GM19023 (cell line): ENCODE data around the gene SLC16A1.
"Not testable (repeated sequence)": the region's sequence is repeated elsewhere in the genome, so short reads cannot be mapped to it uniquely, and the experiment has no call there.

ENCODE experiments used
- ATAC-seq: cut with Tn5 transposase; IDR thresholded peaks from one replicate; pipeline ENCODE4 v1.9.1; 2021; ENCODE audit warnings: mild to moderate bottlenecking, moderate library complexity; ENCODE audit not compliant: unreplicated experiment

Gene SLC16A1

GRCh38 chr1:112926858-112927257 lies 29.1 kb downstream of the SLC16A1 start:
- no peak for ATAC-seq

- ATAC-seq = no peak
These were observed 31.0 kb downstream of the SLC16A1 start for GRCh38 chr1:112925015-112925414.

- no peak for ATAC-seq
These were observed 32.0 kb downstream of the SLC16A1 start for GRCh38 chr1:112923959-112924349.

GRCh38 chr1:112923234-112923958 lies 32.6 kb downstream of the SLC16A1 start:
- no peak for ATAC-seq

- no peak for ATAC-seq
These were observed 44.3 kb downstream of the SLC16A1 start for GRCh38 chr1:112911506-112912220.

- no peak for ATAC-seq
These were observed 46.1 kb downstream of the SLC16A1 start for GRCh38 chr1:112909847-112910246.

GRCh38 chr1:112906150-112906698 lies 49.8 kb downstream of the SLC16A1 start:
- ATAC-seq = no peak

GRCh38 chr1:112905395-112906149 lies 50.4 kb downstream of the SLC16A1 start:
- no peak for ATAC-seq

- ATAC-seq = no peak
These were observed 51.1 kb downstream of the SLC16A1 start for GRCh38 chr1:112904831-112905261.

GRCh38 chr1:112904071-112904830 lies 51.7 kb downstream of the SLC16A1 start:
- no peak for ATAC-seq

- no peak for ATAC-seq
These were observed 53.8 kb downstream of the SLC16A1 start for GRCh38 chr1:112902221-112902620.

- no peak for ATAC-seq
These were observed 54.6 kb downstream of the SLC16A1 start for GRCh38 chr1:112901387-112901786.

- no peak for ATAC-seq
These were observed 59.2 kb downstream of the SLC16A1 start for GRCh38 chr1:112896783-112897182.

GRCh38 chr1:112894561-112895011 lies 61.4 kb downstream of the SLC16A1 start:
- ATAC-seq = no peak

GRCh38 chr1:112894010-112894292 lies 62.0 kb downstream of the SLC16A1 start:
- no peak for ATAC-seq

GRCh38 chr1:112893288-112894009 lies 62.5 kb downstream of the SLC16A1 start:
- no peak for ATAC-seq

GRCh38 chr1:112889906-112890305 lies 66.1 kb downstream of the SLC16A1 start:
- not testable (repeated sequence) for ATAC-seq

- ATAC-seq = no peak
These were observed 66.8 kb downstream of the SLC16A1 start for GRCh38 chr1:112889052-112889768.

GRCh38 chr1:112888630-112889029 lies 67.4 kb downstream of the SLC16A1 start:
- no peak for ATAC-seq
